GM12892 (cell line): ENCODE measurements around the gene SCG2.

Source experiments
- POLR2A ChIP-seq: IDR thresholded peaks from 2 replicates; pipeline ENCODE4 v1.6.1; 2011; ENCODE audit warnings: low read depth, low read length, control low read depth
- POLR2AphosphoS5 ChIP-seq: IDR thresholded peaks from 2 replicates; pipeline ENCODE4 v1.6.1; 2011; ENCODE audit warnings: low read depth, low read length, control low read depth
- TAF1 ChIP-seq: IDR thresholded peaks from 2 replicates; pipeline ENCODE4 v1.6.1; 2011; ENCODE audit warnings: low read depth, mild to moderate bottlenecking, control low read depth, low read length, borderline replicate concordance

GRCh38 chr2:223607476-223607875, 5.3 kb upstream of the SCG2 start:
- TF ChIP-seq POLR2A (no peak), TAF1 (no peak), POLR2AphosphoS5 (no peak)
